Measurements from ENCODE around the gene NLK. TPM values are rescaled to one million over a fixed set of nuclear protein-coding genes. Genes with fewer than 3 reads are reported as not detected.
A peak's percentile ranks its signal among the peaks of the same experiment; 100 is the strongest.

NLK gene
- total and polyA plus RNA-seq, 5 donors from 2014 or later, result 1.7 to 16.0 (median 1.9) TPM

GRCh38 chr17:28041068-28041843, 1.2 kb upstream of the NLK start:
- DNase-seq (peak; percentile 99 to 100 (median 100)), ATAC-seq (ENCODE audit: low read depth in 2 of 2) (peak; percentile 95 to 97)
- peak overlapping the region; percentile 84 for H3K27ac ChIP-seq (ENCODE audit: insufficient read depth, low read length, poor library complexity, severe bottlenecking)
- peak overlapping the region; percentile 77 for H3K4me3 ChIP-seq (ENCODE audit: low read depth, low read length)
- H3K27me3 ChIP-seq (ENCODE audit: control insufficient read depth, insufficient read depth, low read length), result no peaks in the 10 kb centered on the region
- Mint-ChIP-seq H3K27me3 (peaks cover 8% of the 10 kb centered on the region), H3K4me1 (peaks cover 7 to 59% (median 45%) of the 10 kb centered on the region in 4 donors), H3K4me3 (peak overlapping the region; percentile 87 to 92 (median 92)), H3K27ac (peak overlapping the region; percentile 83 to 89 (median 83)), H3K36me3 (no peaks in the 10 kb centered on the region), H3K9me3 (peaks cover 0 to 4% (median 0%) of the 10 kb centered on the region in 7 donors)
- H3K4me1 ChIP-seq (ENCODE audit: control insufficient read depth, insufficient read depth, low read length, poor library complexity, severe bottlenecking), result peaks cover 42% of the 10 kb centered on the region
- no peaks in the 10 kb centered on the region for H3K9me3 ChIP-seq (ENCODE audit: control insufficient read depth in 2 of 2, low read length in 2 of 2)
- no peaks in the 10 kb centered on the region for H3K36me3 ChIP-seq (ENCODE audit: control insufficient read depth, insufficient read depth, low read length)

GRCh38 chr17:28041844-28042656, 427 bp upstream of the NLK start:
- Mint-ChIP-seq H3K36me3 (no peaks in the 10 kb centered on the region), H3K9me3 (peaks cover 0 to 4% (median 0%) of the 10 kb centered on the region in 7 donors), H3K4me3 (peak overlapping the region; percentile 87 to 92 (median 92)), H3K27me3 (peaks cover 6% of the 10 kb centered on the region), H3K27ac (peak overlapping the region; percentile 39 to 95 (median 83)), H3K4me1 (peaks cover 11 to 67% (median 53%) of the 10 kb centered on the region in 4 donors)
- Histone ChIP-seq H3K4me3 (ENCODE audit: low read depth, low read length) (peak overlapping the region; percentile 54), H3K36me3 (ENCODE audit: control insufficient read depth, insufficient read depth, low read length) (no peaks in the 10 kb centered on the region), H3K4me1 (ENCODE audit: control insufficient read depth, insufficient read depth, low read length, poor library complexity, severe bottlenecking) (peaks cover 49% of the 10 kb centered on the region), H3K9me3 (ENCODE audit: control insufficient read depth in 2 of 2, low read length in 2 of 2) (no peaks in the 10 kb centered on the region), H3K27me3 (ENCODE audit: control insufficient read depth, insufficient read depth, low read length) (no peaks in the 10 kb centered on the region), H3K27ac (ENCODE audit: insufficient read depth, low read length, poor library complexity, severe bottlenecking) (peak overlapping the region; percentile 84)
- peak; percentile 7 to 9 for ATAC-seq (ENCODE audit: low read depth in 2 of 2)
- DNase-seq, result no peak

GRCh38 chr17:28042721-28043291, 329 bp downstream of the NLK start:
- Mint-ChIP-seq H3K36me3 (no peaks in the 10 kb centered on the region), H3K27me3 (peaks cover 6% of the 10 kb centered on the region), H3K4me3 (peak overlapping the region; percentile 87 to 92 (median 90)), H3K9me3 (peaks cover 0 to 4% (median 0%) of the 10 kb centered on the region in 7 donors), H3K27ac (peak overlapping the region; percentile 39 to 95 (median 83)), H3K4me1 (peaks cover 16 to 75% (median 59%) of the 10 kb centered on the region in 4 donors)
- Histone ChIP-seq H3K4me1 (ENCODE audit: control insufficient read depth, insufficient read depth, low read length, poor library complexity, severe bottlenecking) (peaks cover 49% of the 10 kb centered on the region), H3K36me3 (ENCODE audit: control insufficient read depth, insufficient read depth, low read length) (no peaks in the 10 kb centered on the region), H3K4me3 (ENCODE audit: low read depth, low read length) (peak overlapping the region; percentile 54), H3K27ac (ENCODE audit: insufficient read depth, low read length, poor library complexity, severe bottlenecking) (no peak overlapping the region), H3K9me3 (ENCODE audit: control insufficient read depth in 2 of 2, low read length in 2 of 2) (no peaks in the 10 kb centered on the region), H3K27me3 (ENCODE audit: control insufficient read depth, insufficient read depth, low read length) (no peaks in the 10 kb centered on the region)
- ATAC-seq (ENCODE audit: low read depth in 2 of 2) (no peak), DNase-seq (no peak)

- peaks cover 16 to 79% (median 61%) of the 10 kb centered on the region in 4 donors for H3K4me1 Mint-ChIP-seq
- Histone ChIP-seq H3K27me3 (ENCODE audit: control insufficient read depth, insufficient read depth, low read length) (no peaks in the 10 kb centered on the region), H3K4me3 (ENCODE audit: low read depth, low read length) (peak overlapping the region; percentile 42), H3K4me1 (ENCODE audit: control insufficient read depth, insufficient read depth, low read length, poor library complexity, severe bottlenecking) (peaks cover 49% of the 10 kb centered on the region), H3K9me3 (ENCODE audit: control insufficient read depth in 2 of 2, low read length in 2 of 2) (no peaks in the 10 kb centered on the region), H3K36me3 (ENCODE audit: control insufficient read depth, insufficient read depth, low read length) (no peaks in the 10 kb centered on the region), H3K27ac (ENCODE audit: insufficient read depth, low read length, poor library complexity, severe bottlenecking) (no peak overlapping the region)
- H3K36me3 Mint-ChIP-seq, result peaks cover 4% of the 10 kb centered on the region
- peaks cover 6% of the 10 kb centered on the region for H3K27me3 Mint-ChIP-seq
- DNase-seq, result no peak
- H3K4me3 Mint-ChIP-seq, result peak overlapping the region; percentile 87 to 92 (median 90)
- peaks cover 0 to 4% (median 0%) of the 10 kb centered on the region in 7 donors for H3K9me3 Mint-ChIP-seq
- ATAC-seq (ENCODE audit: low read depth in 2 of 2), result no peak
- peak overlapping the region in 2 of 3 donors; percentile 83 to 95 for H3K27ac Mint-ChIP-seq
These were observed 819 bp downstream of the NLK start for GRCh38 chr17:28043296-28043695.

- H3K27ac Mint-ChIP-seq, result no peak overlapping the region
- Histone ChIP-seq H3K27ac (ENCODE audit: insufficient read depth, low read length, poor library complexity, severe bottlenecking) (no peak overlapping the region), H3K36me3 (ENCODE audit: control insufficient read depth, insufficient read depth, low read length) (no peaks in the 10 kb centered on the region), H3K4me3 (ENCODE audit: low read depth, low read length) (peak overlapping the region; percentile 42), H3K4me1 (ENCODE audit: control insufficient read depth, insufficient read depth, low read length, poor library complexity, severe bottlenecking) (peaks cover 49% of the 10 kb centered on the region), H3K9me3 (ENCODE audit: control insufficient read depth in 2 of 2, low read length in 2 of 2) (no peaks in the 10 kb centered on the region), H3K27me3 (ENCODE audit: control insufficient read depth, insufficient read depth, low read length) (no peaks in the 10 kb centered on the region)
- peak overlapping the region; percentile 87 to 92 (median 90) for H3K4me3 Mint-ChIP-seq
- peaks cover 0 to 4% (median 0%) of the 10 kb centered on the region in 7 donors for H3K9me3 Mint-ChIP-seq
- no peak for DNase-seq
- no peak for ATAC-seq (ENCODE audit: low read depth in 2 of 2)
- peaks cover 4% of the 10 kb centered on the region for H3K36me3 Mint-ChIP-seq
- peaks cover 6% of the 10 kb centered on the region for H3K27me3 Mint-ChIP-seq
- peaks cover 16 to 83% (median 65%) of the 10 kb centered on the region in 4 donors for H3K4me1 Mint-ChIP-seq
These were observed 1.3 kb downstream of the NLK start for GRCh38 chr17:28043741-28044140.

GRCh38 chr17:28045304-28045703, 2.8 kb downstream of the NLK start:
- no peaks in the 10 kb centered on the region for H3K27me3 ChIP-seq (ENCODE audit: control insufficient read depth, insufficient read depth, low read length)
- DNase-seq (no peak), ATAC-seq (ENCODE audit: low read depth in 2 of 2) (no peak)
- no peaks in the 10 kb centered on the region for H3K9me3 ChIP-seq (ENCODE audit: control insufficient read depth in 2 of 2, low read length in 2 of 2)
- H3K4me1 Mint-ChIP-seq, result peaks cover 21 to 87% (median 72%) of the 10 kb centered on the region in 4 donors
- peaks cover 0 to 2% (median 0%) of the 10 kb centered on the region in 7 donors for H3K9me3 Mint-ChIP-seq
- H3K4me3 ChIP-seq (ENCODE audit: low read depth, low read length), result peak overlapping the region; percentile 48
- no peak overlapping the region for H3K27ac ChIP-seq (ENCODE audit: insufficient read depth, low read length, poor library complexity, severe bottlenecking)
- peaks cover 49% of the 10 kb centered on the region for H3K4me1 ChIP-seq (ENCODE audit: control insufficient read depth, insufficient read depth, low read length, poor library complexity, severe bottlenecking)
- no peak overlapping the region for H3K27ac Mint-ChIP-seq
- H3K36me3 ChIP-seq (ENCODE audit: control insufficient read depth, insufficient read depth, low read length), result no peaks in the 10 kb centered on the region
- peaks cover 4% of the 10 kb centered on the region for H3K36me3 Mint-ChIP-seq
- H3K27me3 Mint-ChIP-seq, result peaks cover 6% of the 10 kb centered on the region
- H3K4me3 Mint-ChIP-seq, result peak overlapping the region; percentile 39 to 87 (median 58)

GRCh38 chr17:28046034-28046825, 3.8 kb downstream of the NLK start:
- no peaks in the 10 kb centered on the region for H3K27me3 ChIP-seq (ENCODE audit: control insufficient read depth, insufficient read depth, low read length)
- Mint-ChIP-seq H3K4me1 (peaks cover 23 to 83% (median 73%) of the 10 kb centered on the region in 4 donors), H3K27ac (peak overlapping the region in 1 of 3 donors; percentile 47), H3K4me3 (peak overlapping the region; percentile 23 to 87 (median 36)), H3K36me3 (peaks cover 8% of the 10 kb centered on the region), H3K9me3 (peaks cover 0 to 2% (median 0%) of the 10 kb centered on the region in 7 donors), H3K27me3 (peaks cover 4% of the 10 kb centered on the region)
- no peak for DNase-seq
- peak overlapping the region; percentile 28 for H3K4me3 ChIP-seq (ENCODE audit: low read depth, low read length)
- ATAC-seq (ENCODE audit: low read depth in 2 of 2), result no peak
- H3K36me3 ChIP-seq (ENCODE audit: control insufficient read depth, insufficient read depth, low read length), result no peaks in the 10 kb centered on the region
- no peaks in the 10 kb centered on the region for H3K9me3 ChIP-seq (ENCODE audit: control insufficient read depth in 2 of 2, low read length in 2 of 2)
- peaks cover 49% of the 10 kb centered on the region for H3K4me1 ChIP-seq (ENCODE audit: control insufficient read depth, insufficient read depth, low read length, poor library complexity, severe bottlenecking)
- H3K27ac ChIP-seq (ENCODE audit: insufficient read depth, low read length, poor library complexity, severe bottlenecking), result no peak overlapping the region
